HepG2 (cell line): ENCODE data around the gene ZNF367. TPM values are rescaled to one million over a fixed set of nuclear protein-coding genes. Genes with fewer than 3 reads are reported as not detected.

Experiments used
- KIAA2018 ChIP-seq: sonication (generic); formaldehyde crosslinking; IDR thresholded peaks from 2 replicates; pipeline ENCODE4 v1.5.0; 2020; ENCODE audit warnings: mild to moderate bottlenecking, missing genetic modification reagents, borderline replicate concordance
- KLF9 ChIP-seq: IDR thresholded peaks from 2 replicates; pipeline ENCODE4 v1.6.1; 2016; ENCODE audit warnings: low read depth
- ZBTB33 ChIP-seq: sonication (generic); formaldehyde crosslinking; IDR thresholded peaks from 2 replicates; pipeline ENCODE4 v1.4.0; 2020; ENCODE audit warnings: missing genetic modification reagents
- ZNF10 ChIP-seq: sonication (generic); formaldehyde crosslinking; IDR thresholded peaks from 2 replicates; pipeline ENCODE4 v1.4.0; 2020; ENCODE audit warnings: mild to moderate bottlenecking, low read depth, missing genetic modification reagents, borderline replicate concordance
- ZNF382 ChIP-seq: sonication (generic); formaldehyde crosslinking; IDR thresholded peaks from 2 replicates; pipeline ENCODE4 v1.5.0; 2020; ENCODE audit warnings: missing genetic modification reagents, mild to moderate bottlenecking, borderline replicate concordance
- ZNF75D ChIP-seq: sonication (generic); formaldehyde crosslinking; IDR thresholded peaks from 2 replicates; pipeline ENCODE4 v1.8.1; 2023; ENCODE audit warnings: missing genetic modification reagents, mild to moderate bottlenecking, borderline replicate concordance
- polyA plus RNA-seq, 8 experiments: library from polyadenylated mRNA; depleted of rRNA in 3 of 8; stranded (reverse) in 7 of 8; unstranded in 1 of 8; fragments of >200 nt; fragmentation: Illumina TruSeq in 4 of 8; extraction: Trizol in 4 of 8; gene quantifications; 2 replicates each; pipeline versions ENCODE4 v1.2.1 to v1.2.3, GENCODE V29; 2011 to 2016; ENCODE audit warnings: low read depth in 4 of 8, missing spikeins in 1 of 8, mixed read lengths in 1 of 8; ENCODE audit not compliant: insufficient read depth in 1 of 8
- total RNA-seq, 5 experiments: library from RNA; depleted of rRNA; stranded (reverse); fragments of >200 nt; fragmentation: Illumina TruSeq; extraction: Trizol; gene quantifications; 2 replicates each; pipeline ENCODE4 v1.2.3, GENCODE V29; 2016; ENCODE audit warnings: low read depth in 1 of 5

The ZNF367 gene
- total and polyA plus RNA-seq, 2 of the 13 experiments (the other 11 are each of a cell fraction or from before 2014, with no cell fraction given) = 2.9 to 7.7 TPM

DNA sequence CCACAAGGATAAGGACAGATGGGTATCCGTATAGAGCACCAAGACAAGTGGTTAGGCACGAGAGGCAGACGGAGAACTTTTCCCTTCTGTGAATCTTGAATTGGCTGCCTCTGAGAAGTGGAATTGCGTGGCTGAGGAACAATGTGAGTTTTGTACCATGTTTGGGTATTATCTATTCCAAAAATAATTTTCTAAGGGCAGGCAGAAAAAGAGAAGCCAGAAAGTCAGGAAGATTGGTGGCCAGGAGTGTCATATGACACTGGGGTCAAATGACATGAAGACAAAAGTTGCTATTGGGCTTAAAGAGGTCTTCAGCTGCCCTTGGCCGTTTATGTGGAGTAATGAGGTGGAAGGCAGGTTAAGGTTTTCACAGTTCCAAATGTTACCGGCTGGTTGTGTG, 46.3 kb upstream of the ZNF367 start (continued):
- TF ChIP-seq KIAA2018 (no peak), ZNF10 (CRISPR knock-in tag) (no peak), ZNF75D (CRISPR knock-in tag) (no peak), ZNF382 (CRISPR knock-in tag) (no peak), ZBTB33 (CRISPR knock-in tag) (no peak), KLF9 (CRISPR knock-in tag) (no peak)
